ENCODE measurements around the gene IQGAP2. TPM values are rescaled to one million over a fixed set of nuclear protein-coding genes. Genes with fewer than 3 reads are reported as not detected.

The IQGAP2 gene
- total and polyA plus RNA-seq, 9 of the 15 experiments (the other 6 are each of a cell fraction or from before 2014, with no cell fraction given): 8.7 to 23.2 (median 17.4) TPM

DNA sequence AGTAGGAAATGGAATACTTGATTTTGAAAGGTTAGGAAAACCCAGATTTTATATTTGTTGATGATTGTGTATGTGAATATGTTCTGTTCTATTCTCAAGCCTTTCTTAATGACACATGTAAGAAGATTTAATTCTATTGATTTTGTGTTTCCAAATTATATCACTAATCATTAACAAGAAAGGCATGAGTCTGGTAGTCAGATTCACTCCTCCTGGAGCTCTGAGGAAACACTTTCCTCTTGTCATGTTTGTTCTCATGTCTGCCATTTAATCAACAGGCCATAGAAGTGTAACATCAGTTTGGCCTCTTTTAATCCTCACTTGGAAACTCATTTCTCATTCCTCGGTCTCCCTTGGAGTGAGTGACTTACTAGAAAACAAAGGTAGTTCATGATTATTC lies 272.3 kb downstream of the IQGAP2 start:
- H3K9me3 ChIP-seq (replicated peaks; ENCODE audit: control insufficient read depth, insufficient read depth, low read depth, low read length): no peaks in the 10 kb centered on the region
- ATAC-seq: no peak
- BruUV-seq (replicated peaks): no TSS peak
- H3K27ac ChIP-seq (ENCODE audit: extremely low read depth, low read depth, low read length): no peak overlapping the region
- no peaks in the 10 kb centered on the region for H4K20me1 ChIP-seq (replicated peaks; ENCODE audit: control insufficient read depth, insufficient read depth, low read length)
- H3K4me3 ChIP-seq: no peak overlapping the region
- TF ChIP-seq ZEB2 (IDR thresholded peaks at IDR 0.05) (no peak), GTF2E2 (tag; IDR thresholded peaks at IDR 0.05) (no peak), MBD2 (IDR thresholded peaks at IDR 0.05; ENCODE audit: borderline replicate concordance, low read depth) (no peak), ZNF311 (CRISPR knock-in tag; IDR thresholded peaks at IDR 0.05) (no peak), ZNF282 (CRISPR knock-in tag; IDR thresholded peaks at IDR 0.05) (no peak), NR2C1 (IDR thresholded peaks at IDR 0.05) (no peak), NR2C1 (tag; IDR thresholded peaks at IDR 0.05) (no peak), ZNF586 (CRISPR knock-in tag; conservative IDR thresholded peaks at IDR 0.05) (no peak), NR2C2 (CRISPR knock-in tag; IDR thresholded peaks at IDR 0.05) (no peak), NR2C2 (tag; IDR thresholded peaks at IDR 0.05) (no peak), ZNF146 (CRISPR knock-in tag; IDR thresholded peaks at IDR 0.05; ENCODE audit: unreplicated experiment) (no peak), ZBTB9 (CRISPR knock-in tag; IDR thresholded peaks at IDR 0.05) (no peak), BCL6 (CRISPR knock-in tag; IDR thresholded peaks at IDR 0.05) (no peak), ZNF668 (CRISPR knock-in tag; IDR thresholded peaks at IDR 0.05) (no peak), AFF4 (CRISPR knock-in tag; IDR thresholded peaks at IDR 0.05) (no peak), CEBPB (tag; IDR thresholded peaks at IDR 0.05) (no peak), CSDE1 (IDR thresholded peaks at IDR 0.05) (no peak), RBM17 (IDR thresholded peaks at IDR 0.05; ENCODE audit: borderline replicate concordance, low read depth, low read length) (no peak), ZFPM2 (CRISPR knock-in tag; IDR thresholded peaks at IDR 0.05) (no peak), NRF1 (conservative IDR thresholded peaks at IDR 0.05 in 1 of 2, IDR thresholded peaks at IDR 0.05 in 1 of 2) (no peak)
- H3K4me1 ChIP-seq (replicated peaks in 1 of 2; ENCODE audit: control insufficient read depth in 2 of 2, insufficient read depth in 2 of 2, low read length in 2 of 2): no peaks in the 10 kb centered on the region; a peak in 1 of 5 replicates
- no peak overlapping the region for H3K9ac ChIP-seq (ENCODE audit: insufficient read depth in 1 of 2, low read depth in 2 of 2, low read length in 2 of 2)
- no peak overlapping the region for H3K4me2 ChIP-seq (ENCODE audit: insufficient read depth, low read length)
- no peak overlapping the region for H2AFZ ChIP-seq (ENCODE audit: low read depth, low read length)
- H3K36me3 ChIP-seq (ENCODE audit: control insufficient read depth, insufficient read depth, low read length): peaks cover 3% of the 10 kb centered on the region; the same call in 1 of the 3 replicates
- no peaks in the 10 kb centered on the region for H3K27me3 ChIP-seq (ENCODE audit: control insufficient read depth in 2 of 2, insufficient read depth in 2 of 2, low read length in 2 of 2)
- H3K9me1 ChIP-seq (ENCODE audit: control insufficient read depth, insufficient read depth, low read length): no peaks in the 10 kb centered on the region
- ChIA-PET POLR2A (interaction anchor here (0.5 to 0.6 kb wide), 2 partner anchors 12 to 647 kb away, joined by 3 to 4 read pairs; no protein-coding TSS in a partner anchor), CTCF (ENCODE audit: low intra/inter-chr PET ratio) (no interaction called here)
- no peak for DNase-seq (ENCODE audit: extremely low read depth in 1 of 4, low spot score in 3 of 4)
- H3K79me2 ChIP-seq (ENCODE audit: control insufficient read depth, insufficient read depth, low read length): no peaks in the 10 kb centered on the region
- in situ Hi-C loops (cut with MboI): no loop called here
- intact Hi-C loops (cut with micrococcal nuclease): no loop called here
- 50% methylated on average over 1 of the region's 1 CpG for WGBS (ENCODE audit: insufficient coverage, low coverage, missing lambda C conversion rate)
- no peak for FAIRE-seq
